ENCODE measurements around the gene MCCC1. TPM values are rescaled to one million over a fixed set of nuclear protein-coding genes. Genes with fewer than 3 reads are reported as not detected.

The MCCC1 gene
- polyA plus RNA-seq, 1 donor (not counting 4 experiments of a cell fraction or from before 2014, with no cell fraction given) = 11.7 TPM

- no peak for TF ChIP-seq CTCF (optimal IDR thresholded peaks at IDR 0.05 in 1 of 3, IDR thresholded peaks at IDR 0.05 in 1 of 3, conservative IDR thresholded peaks at IDR 0.05 in 1 of 3; ENCODE audit: extremely low read depth in 1 of 3, insufficient read depth in 2 of 3, low read length in 3 of 3)
- TF ChIP-seq EZH2 (IDR thresholded peaks at IDR 0.05; ENCODE audit: low read length) = no peak
- no peaks in the 10 kb centered on the region for H3K9me3 ChIP-seq (ENCODE audit: control insufficient read depth, low read depth, low read length)
- H3K27ac ChIP-seq (ENCODE audit: control insufficient read depth, insufficient read depth, low read length) = no peak overlapping the region
- no peaks in the 10 kb centered on the region for H3K4me1 ChIP-seq (ENCODE audit: control insufficient read depth, extremely low read depth, insufficient read depth, low read length)
- dilution Hi-C loops (cut with MboI; ENCODE audit: extremely low pct_ligation_motif_present, low sequenced_read_pairs) = no loop called here
- H4K20me1 ChIP-seq (ENCODE audit: control insufficient read depth, extremely low read depth, insufficient read depth, low read length) = no peaks in the 10 kb centered on the region
- FAIRE-seq (no peak), DNase-seq (ENCODE audit: low read depth, low spot score) (no peak)
- peaks cover 0 to 6% of the 10 kb centered on the region in 2 experiments for H3K36me3 ChIP-seq (ENCODE audit: control insufficient read depth in 2 of 2, extremely low read depth in 1 of 2, insufficient read depth in 2 of 2, low read length in 2 of 2)
- no peak overlapping the region for H3K4me3 ChIP-seq (ENCODE audit: control insufficient read depth in 2 of 3, extremely low read depth in 1 of 3, insufficient read depth in 2 of 3, low read depth in 1 of 3, low read length in 3 of 3)
- H3K9me1 ChIP-seq (ENCODE audit: control insufficient read depth, extremely low read depth, insufficient read depth, low read length) = no peaks in the 10 kb centered on the region
- no peak overlapping the region for H3K4me2 ChIP-seq (ENCODE audit: control insufficient read depth, extremely low read depth, insufficient read depth, low read depth, low read length)
- no peaks in the 10 kb centered on the region for H3K27me3 ChIP-seq (ENCODE audit: control insufficient read depth, extremely low read depth, insufficient read depth, low read length)
- no peaks in the 10 kb centered on the region for H3K79me2 ChIP-seq (ENCODE audit: control insufficient read depth, insufficient read depth, low read length)
- no peak overlapping the region for H3K9ac ChIP-seq (ENCODE audit: control insufficient read depth, extremely low read depth, insufficient read depth, low read length)
- H2AFZ ChIP-seq (ENCODE audit: control insufficient read depth, low read length) = no peak overlapping the region
These were observed 76.3 kb downstream of the MCCC1 start for GRCh38 chr3:183022936-183023516.

GRCh38 chr3:183018421-183019192, 80.7 kb downstream of the MCCC1 start:
- no peaks in the 10 kb centered on the region for H3K27me3 ChIP-seq (ENCODE audit: control insufficient read depth, extremely low read depth, insufficient read depth, low read length)
- H3K36me3 ChIP-seq (ENCODE audit: control insufficient read depth in 2 of 2, extremely low read depth in 1 of 2, insufficient read depth in 2 of 2, low read length in 2 of 2) = peaks cover 0 to 10% of the 10 kb centered on the region in 2 experiments
- no peaks in the 10 kb centered on the region for H3K9me1 ChIP-seq (ENCODE audit: control insufficient read depth, extremely low read depth, insufficient read depth, low read length)
- no peaks in the 10 kb centered on the region for H3K9me3 ChIP-seq (ENCODE audit: control insufficient read depth, low read depth, low read length)
- TF ChIP-seq CTCF (optimal IDR thresholded peaks at IDR 0.05 in 1 of 3, IDR thresholded peaks at IDR 0.05 in 1 of 3, conservative IDR thresholded peaks at IDR 0.05 in 1 of 3; ENCODE audit: extremely low read depth in 1 of 3, insufficient read depth in 2 of 3, low read length in 3 of 3) (no peak), EZH2 (IDR thresholded peaks at IDR 0.05; ENCODE audit: low read length) (no peak)
- H3K4me2 ChIP-seq (ENCODE audit: control insufficient read depth, extremely low read depth, insufficient read depth, low read depth, low read length) = no peak overlapping the region
- no peak overlapping the region for H2AFZ ChIP-seq (ENCODE audit: control insufficient read depth, low read length)
- no peaks in the 10 kb centered on the region for H4K20me1 ChIP-seq (ENCODE audit: control insufficient read depth, extremely low read depth, insufficient read depth, low read length)
- no peak overlapping the region for H3K27ac ChIP-seq (ENCODE audit: control insufficient read depth, insufficient read depth, low read length)
- FAIRE-seq (no peak), DNase-seq (ENCODE audit: low read depth, low spot score) (no peak)
- no peak overlapping the region for H3K9ac ChIP-seq (ENCODE audit: control insufficient read depth, extremely low read depth, insufficient read depth, low read length)
- H3K4me3 ChIP-seq (ENCODE audit: control insufficient read depth in 2 of 3, extremely low read depth in 1 of 3, insufficient read depth in 2 of 3, low read depth in 1 of 3, low read length in 3 of 3) = no peak overlapping the region
- dilution Hi-C loops (cut with MboI; ENCODE audit: extremely low pct_ligation_motif_present, low sequenced_read_pairs) = no loop called here
- H3K79me2 ChIP-seq (ENCODE audit: control insufficient read depth, insufficient read depth, low read length) = no peaks in the 10 kb centered on the region
- no peaks in the 10 kb centered on the region for H3K4me1 ChIP-seq (ENCODE audit: control insufficient read depth, extremely low read depth, insufficient read depth, low read length)
